GM12873 (cell line): ENCODE results near the gene NLRP6.

Experiments
- TF ChIP-seq, protein P1 (sequence below): IDR thresholded peaks from 2 replicates; pipeline ENCODE4 v1.5.1; 2012; ENCODE audit warnings: low read depth, mild to moderate bottlenecking, moderate library complexity, low read length, control low read depth; ENCODE audit not compliant: insufficient read depth; ENCODE audit errors: missing control alignments

The NLRP6 gene

DNA sequence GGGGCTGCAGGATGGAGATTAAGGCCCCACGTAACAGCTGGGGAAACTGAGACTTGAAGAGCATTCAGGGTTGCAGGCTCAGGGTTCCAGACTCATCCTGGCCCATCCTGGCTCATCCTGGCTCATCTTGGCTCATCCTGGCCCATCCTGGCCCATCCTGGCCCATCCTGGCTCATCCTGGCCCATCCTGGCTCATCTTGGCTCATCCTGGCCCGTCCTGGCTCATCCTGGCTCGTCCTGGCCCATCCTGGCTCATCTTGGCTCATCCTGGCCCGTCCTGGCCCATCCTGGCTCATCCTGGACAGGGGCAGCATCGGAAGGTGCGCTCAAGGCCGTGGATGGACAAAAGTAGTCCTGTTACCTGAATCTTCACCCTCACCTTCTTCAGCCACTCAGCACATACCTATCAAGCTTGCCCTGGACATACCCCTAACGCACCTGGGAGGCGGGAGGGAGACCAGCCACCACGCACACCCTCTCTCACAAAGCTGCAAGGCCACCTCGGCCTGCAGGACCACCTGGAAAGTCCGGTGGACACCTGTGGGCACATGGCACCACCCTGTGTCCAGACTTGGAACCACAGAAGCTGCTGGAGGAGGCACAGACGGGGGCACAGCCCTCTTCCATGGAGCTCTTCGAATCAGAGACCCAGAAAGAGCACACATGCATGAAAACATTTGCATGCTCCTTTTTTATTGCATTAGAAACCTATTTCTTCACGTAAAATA is 20.3 kb upstream of the NLRP6 start:
- TF ChIP-seq, protein P1, sequence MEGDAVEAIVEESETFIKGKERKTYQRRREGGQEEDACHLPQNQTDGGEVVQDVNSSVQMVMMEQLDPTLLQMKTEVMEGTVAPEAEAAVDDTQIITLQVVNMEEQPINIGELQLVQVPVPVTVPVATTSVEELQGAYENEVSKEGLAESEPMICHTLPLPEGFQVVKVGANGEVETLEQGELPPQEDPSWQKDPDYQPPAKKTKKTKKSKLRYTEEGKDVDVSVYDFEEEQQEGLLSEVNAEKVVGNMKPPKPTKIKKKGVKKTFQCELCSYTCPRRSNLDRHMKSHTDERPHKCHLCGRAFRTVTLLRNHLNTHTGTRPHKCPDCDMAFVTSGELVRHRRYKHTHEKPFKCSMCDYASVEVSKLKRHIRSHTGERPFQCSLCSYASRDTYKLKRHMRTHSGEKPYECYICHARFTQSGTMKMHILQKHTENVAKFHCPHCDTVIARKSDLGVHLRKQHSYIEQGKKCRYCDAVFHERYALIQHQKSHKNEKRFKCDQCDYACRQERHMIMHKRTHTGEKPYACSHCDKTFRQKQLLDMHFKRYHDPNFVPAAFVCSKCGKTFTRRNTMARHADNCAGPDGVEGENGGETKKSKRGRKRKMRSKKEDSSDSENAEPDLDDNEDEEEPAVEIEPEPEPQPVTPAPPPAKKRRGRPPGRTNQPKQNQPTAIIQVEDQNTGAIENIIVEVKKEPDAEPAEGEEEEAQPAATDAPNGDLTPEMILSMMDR, result peak; percentile 47

- TF ChIP-seq, protein P1, result no peak
These were observed 18.8 kb upstream of the NLRP6 start for GRCh38 chr11:259413-259812.

- TF ChIP-seq, protein P1, result no peak
These were observed 16.6 kb upstream of the NLRP6 start for GRCh38 chr11:261624-262023.

GRCh38 chr11:266676-267439 is 11.3 kb upstream of the NLRP6 start:
- TF ChIP-seq, protein P1, result no peak

- TF ChIP-seq, protein P1, result no peak
These were observed 10.7 kb upstream of the NLRP6 start for GRCh38 chr11:267491-267994.

DNA sequence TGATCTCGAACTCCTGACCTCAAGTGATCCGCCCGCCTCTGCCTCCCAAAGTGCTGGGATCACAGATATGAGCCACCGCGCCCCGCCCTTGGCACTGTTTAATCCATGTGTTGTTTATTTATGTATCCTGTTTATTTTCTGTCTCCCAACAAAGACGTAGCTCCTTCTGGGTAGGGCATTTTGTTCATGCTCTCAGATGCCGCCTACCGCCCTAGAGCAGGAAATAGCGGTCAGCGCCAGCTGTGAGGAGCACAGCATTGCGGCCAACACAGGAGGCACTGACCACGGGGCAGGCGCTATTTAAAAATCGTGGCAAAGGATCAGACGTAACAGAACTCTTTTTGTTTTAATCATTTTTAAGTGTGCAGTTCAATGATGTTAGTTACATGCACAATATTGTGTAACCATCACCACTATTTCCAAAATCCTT is 9.5 kb upstream of the NLRP6 start:
- TF ChIP-seq, protein P1, result peak; percentile 15
